Thyroid gland (tissue), 4 donors: ENCODE measurements around the gene NLGN1. TPM values are rescaled to one million over a fixed set of nuclear protein-coding genes. Genes with fewer than 3 reads are reported as not detected.
"Not testable (repeated sequence)": the region's sequence is repeated elsewhere in the genome, so short reads cannot be mapped to it uniquely, and the experiment has no call there.

Experiments used
- DNase-seq, 2 donors: peaks; one replicate each; pipeline ENCODE4 v3.0.0-alpha.2; 2019
- H3K27ac ChIP-seq, 3 donors: fragments of 200-600 bp; sonication (generic); 1 replicate in 2 of 3; 2 replicates in 1 of 3; pipeline ENCODE4 v1.5.1; 2016 to 2019; ENCODE audit warnings: mild to moderate bottlenecking in 1 of 3, moderate library complexity in 1 of 3
- H3K27me3 ChIP-seq: fragments of 200-600 bp; sonication (generic); one replicate; pipeline ENCODE4 v1.5.1; 2019
- H3K36me3 ChIP-seq, 2 donors: fragments of 200-600 bp; sonication (generic); one replicate each; pipeline ENCODE4 v1.5.1; 2016 to 2019
- H3K4me1 ChIP-seq, 2 donors: fragments of 200-600 bp; sonication (generic); one replicate each; pipeline ENCODE4 v1.5.1; 2017 to 2019
- H3K4me3 ChIP-seq, 3 donors: fragments of 200-600 bp; sonication (generic); replicated peaks in 1 of 3; 1 replicate in 2 of 3; 2 replicates in 1 of 3; pipeline ENCODE4 v1.5.1; 2016; ENCODE audit warnings: mild to moderate bottlenecking in 1 of 3
- H3K9me3 ChIP-seq: fragments of 200-600 bp; sonication (generic); one replicate; pipeline ENCODE4 v1.5.1; 2017
- CTCF ChIP-seq, 6 experiments: fragments of 200-600 bp in 3 of 6; fragments of 450-650 bp in 3 of 6; sonication (generic) in 3 of 6; IDR thresholded peaks; one replicate each; pipeline ENCODE4 v1.5.1; 2016 to 2019; ENCODE audit warnings: antibody characterized with exemption in 6 of 6, mild to moderate bottlenecking in 2 of 6, inconsistent platforms in 1 of 6, moderate library complexity in 1 of 6
- POLR2A ChIP-seq, 2 donors: fragments of 450-650 bp; IDR thresholded peaks; one replicate each; pipeline ENCODE4 v1.6.1; 2017; ENCODE audit warnings: antibody characterized with exemption in 2 of 2, mild to moderate bottlenecking in 2 of 2, moderate library complexity in 1 of 2
- WGBS, 2 donors: methylation state at CpG; one replicate each; pipeline ENCODE4 v1.1.5; 2017; 5-methylcytosine and 5-hydroxymethylcytosine counted together
- intact Hi-C: fragments of 100-400 bp; cut with DNase I; formaldehyde crosslinking; loops from one replicate; pipeline ENCODE4 v1.15.1; 2023
- total RNA-seq, 4 donors: library from RNA; depleted of rRNA; stranded (reverse); fragments of >200 nt; gene quantifications; one replicate each; pipeline ENCODE4 v1.2.3, GENCODE V29; 2016

NLGN1 gene
- total RNA-seq, 4 donors from 2014 or later: 2.4 to 13.9 (median 2.9) TPM

GRCh38 chr3:173586166-173586565, 188.6 kb downstream of the NLGN1 start:
- intact Hi-C loops: no loop called here
- peaks cover 5 to 10% of the 10 kb centered on the region in 2 donors for H3K4me1 ChIP-seq
- no peaks in the 10 kb centered on the region for H3K9me3 ChIP-seq
- H3K36me3 ChIP-seq: no peaks in the 10 kb centered on the region
- 83 to 85% methylated on average over 2 of the region's 2 CpGs for WGBS, 2 donors
- no peak for DNase-seq
- no peaks in the 10 kb centered on the region for H3K27me3 ChIP-seq
- H3K4me3 ChIP-seq: no peak overlapping the region
- no peak for TF ChIP-seq POLR2A (IDR thresholded peaks at IDR 0.05)
- no peak for TF ChIP-seq CTCF (IDR thresholded peaks at IDR 0.05)
- H3K27ac ChIP-seq: no peak overlapping the region

GRCh38 chr3:173587055-173587454, 189.5 kb downstream of the NLGN1 start:
- H3K4me1 ChIP-seq: peaks cover 5 to 10% of the 10 kb centered on the region in 2 donors
- intact Hi-C loops: no loop called here
- H3K9me3 ChIP-seq: no peaks in the 10 kb centered on the region
- H3K36me3 ChIP-seq: no peaks in the 10 kb centered on the region
- no peak overlapping the region for H3K4me3 ChIP-seq
- no peaks in the 10 kb centered on the region for H3K27me3 ChIP-seq
- WGBS, 2 donors: 91 to 95% methylated on average over 1 of the region's 1 CpG
- DNase-seq: no peak
- TF ChIP-seq CTCF (IDR thresholded peaks at IDR 0.05) (no peak), POLR2A (IDR thresholded peaks at IDR 0.05) (no peak)
- H3K27ac ChIP-seq: no peak overlapping the region

GRCh38 chr3:173588556-173588955, 191.0 kb downstream of the NLGN1 start:
- no peaks in the 10 kb centered on the region for H3K27me3 ChIP-seq
- H3K27ac ChIP-seq: no peak overlapping the region
- no peaks in the 10 kb centered on the region for H3K9me3 ChIP-seq
- intact Hi-C loops: no loop called here
- no peaks in the 10 kb centered on the region for H3K36me3 ChIP-seq
- H3K4me3 ChIP-seq: no peak overlapping the region
- 87 to 90% methylated on average over 3 of the region's 3 CpGs for WGBS, 2 donors
- no peak for TF ChIP-seq POLR2A (IDR thresholded peaks at IDR 0.05)
- TF ChIP-seq CTCF (IDR thresholded peaks at IDR 0.05): no peak
- H3K4me1 ChIP-seq: peaks cover 5 to 10% of the 10 kb centered on the region in 2 donors
- no peak for DNase-seq

- H3K27me3 ChIP-seq: no peaks in the 10 kb centered on the region
- no peaks in the 10 kb centered on the region for H3K9me3 ChIP-seq
- no peaks in the 10 kb centered on the region for H3K36me3 ChIP-seq
- H3K27ac ChIP-seq: no peak overlapping the region
- DNase-seq: no peak
- H3K4me1 ChIP-seq: peaks cover 5 to 10% of the 10 kb centered on the region in 2 donors
- WGBS, 2 donors: 95 to 96% methylated on average over 1 of the region's 1 CpG
- intact Hi-C loops: no loop called here
- TF ChIP-seq POLR2A (IDR thresholded peaks at IDR 0.05) (no peak), CTCF (IDR thresholded peaks at IDR 0.05) (no peak)
- no peak overlapping the region for H3K4me3 ChIP-seq
These were observed 191.6 kb downstream of the NLGN1 start for GRCh38 chr3:173589116-173589515.

GRCh38 chr3:173591401-173591800, 193.9 kb downstream of the NLGN1 start:
- Histone ChIP-seq H3K9me3 (no peaks in the 10 kb centered on the region), H3K4me1 (no peaks in the 10 kb centered on the region), H3K27me3 (no peaks in the 10 kb centered on the region), H3K27ac (no peak overlapping the region), H3K4me3 (no peak overlapping the region), H3K36me3 (no peaks in the 10 kb centered on the region)
- DNase-seq: no peak
- intact Hi-C loops: no loop called here
- 91 to 95% methylated on average over 2 of the region's 2 CpGs for WGBS, 2 donors
- TF ChIP-seq CTCF (IDR thresholded peaks at IDR 0.05) (no peak), POLR2A (IDR thresholded peaks at IDR 0.05) (no peak)

GRCh38 chr3:173594881-173595280, 197.3 kb downstream of the NLGN1 start:
- H3K36me3 ChIP-seq, H3K4me1 ChIP-seq, H3K27ac ChIP-seq, H3K27me3 ChIP-seq, DNase-seq, H3K4me3 ChIP-seq, H3K9me3 ChIP-seq, intact Hi-C loops: not testable (repeated sequence)
- 56 to 60% methylated on average over 3 of the region's 3 CpGs for WGBS, 2 donors
